CD14-positive monocyte (primary cell): ENCODE measurements around the gene LAMP5. TPM values are rescaled to one million over a fixed set of nuclear protein-coding genes. Genes with fewer than 3 reads are reported as not detected.

Experiments used
- DNase-seq, 3 donors: peaks; one replicate each; pipeline ENCODE4 v3.0.0-alpha.2; 2011 to 2022
- H2AFZ ChIP-seq: 2 replicates; pipeline ENCODE4 v1.6.0; 2012; ENCODE audit warnings: mild to moderate bottlenecking, low read depth, low read length, inconsistent platforms; ENCODE audit not compliant: insufficient read depth, poor library complexity, severe bottlenecking
- H3K27ac ChIP-seq, 2 donors: 1 replicate in 1 of 2; 2 replicates in 1 of 2; pipeline ENCODE4 v1.5.1; 2012 to 2013; ENCODE audit warnings: low read length in 2 of 2, control low read depth in 1 of 2, inconsistent platforms in 1 of 2, low read depth in 1 of 2, mild to moderate bottlenecking in 1 of 2
- H3K27me3 ChIP-seq, 2 donors: one replicate each; pipeline versions ENCODE4 v1.6.0 to v1.6.1; 2011 to 2013; ENCODE audit warnings: low read length in 2 of 2; ENCODE audit not compliant: control insufficient read depth in 2 of 2, insufficient read depth in 2 of 2
- H3K36me3 ChIP-seq, 2 donors: replicated peaks in 1 of 2; 1 replicate in 1 of 2; 2 replicates in 1 of 2; pipeline versions ENCODE4 v1.5.1 to v1.6.1; 2012 to 2013; ENCODE audit warnings: low read length in 2 of 2, control low read depth in 1 of 2, inconsistent platforms in 1 of 2, mild to moderate bottlenecking in 1 of 2; ENCODE audit not compliant: insufficient read depth in 2 of 2, control insufficient read depth in 1 of 2
- H3K4me1 ChIP-seq, 2 donors: 1 replicate in 1 of 2; 2 replicates in 1 of 2; pipeline versions ENCODE4 v1.5.1 to v1.6.1; 2012 to 2013; ENCODE audit warnings: low read length in 2 of 2, control low read depth in 1 of 2, inconsistent platforms in 1 of 2, mild to moderate bottlenecking in 1 of 2, moderate library complexity in 1 of 2; ENCODE audit not compliant: insufficient read depth in 2 of 2, control insufficient read depth in 1 of 2
- H3K4me2 ChIP-seq: replicated peaks from 2 replicates; pipeline ENCODE3; 2012; ENCODE audit warnings: low read length, moderate library complexity, mild to moderate bottlenecking; ENCODE audit not compliant: poor library complexity, severe bottlenecking; ENCODE audit errors: extremely low read depth
- H3K4me3 ChIP-seq, 3 experiments: fragments of 200-600 bp in 1 of 3; sonication (generic) in 1 of 3; replicated peaks in 1 of 3; 1 replicate in 2 of 3; 2 replicates in 1 of 3; pipeline ENCODE4 v1.5.1; 2011 to 2013; ENCODE audit warnings: low read length in 3 of 3, mild to moderate bottlenecking in 3 of 3, control low read depth in 2 of 3, low read depth in 2 of 3, inconsistent platforms in 1 of 3, moderate library complexity in 1 of 3
- H3K79me2 ChIP-seq: 2 replicates; pipeline ENCODE4 v1.6.0; 2012; ENCODE audit warnings: mild to moderate bottlenecking, control low read depth, inconsistent platforms, low read length, moderate library complexity; ENCODE audit not compliant: insufficient read depth
- H3K9ac ChIP-seq: 2 replicates; pipeline ENCODE4 v1.6.0; 2017; ENCODE audit warnings: low read length, mild to moderate bottlenecking; ENCODE audit not compliant: insufficient read depth, poor library complexity, severe bottlenecking
- H3K9me3 ChIP-seq, 2 donors: replicated peaks in 1 of 2; 1 replicate in 1 of 2; 2 replicates in 1 of 2; pipeline versions ENCODE4 v1.5.1 to v1.6.1; 2012 to 2013; ENCODE audit warnings: low read length in 2 of 2, control low read depth in 1 of 2; ENCODE audit not compliant: control insufficient read depth in 1 of 2, insufficient read depth in 1 of 2
- H4K20me1 ChIP-seq: 2 replicates; pipeline ENCODE4 v1.6.0; 2012; ENCODE audit warnings: mild to moderate bottlenecking, low read length, control low read depth, moderate library complexity; ENCODE audit not compliant: insufficient read depth
- H3K27ac Mint-ChIP-seq, 7 donors: one replicate each; pipeline ENCODE4 v1.8.0; 2020; ENCODE audit warnings: mild to moderate bottlenecking in 7 of 7, mixed read lengths in 7 of 7, moderate library complexity in 6 of 7, inconsistent platforms in 2 of 7
- H3K27me3 Mint-ChIP-seq, 3 donors: one replicate each; pipeline ENCODE4 v1.8.0; 2021 to 2022; ENCODE audit warnings: low read depth in 3 of 3, mild to moderate bottlenecking in 3 of 3, mixed read lengths in 3 of 3, moderate library complexity in 3 of 3, inconsistent platforms in 1 of 3
- H3K36me3 Mint-ChIP-seq, 2 donors: one replicate each; pipeline ENCODE4 v1.8.0; 2020; ENCODE audit warnings: mixed read lengths in 2 of 2, inconsistent platforms in 1 of 2, mild to moderate bottlenecking in 1 of 2
- H3K4me1 Mint-ChIP-seq: one replicate; pipeline ENCODE4 v1.8.0; 2020; ENCODE audit warnings: mild to moderate bottlenecking, mixed read lengths
- H3K4me3 Mint-ChIP-seq, 2 donors: one replicate each; pipeline ENCODE4 v1.8.0; 2020; ENCODE audit warnings: mild to moderate bottlenecking in 2 of 2, mixed read lengths in 2 of 2, moderate library complexity in 1 of 2
- H3K9me3 Mint-ChIP-seq, 7 donors: one replicate each; pipeline ENCODE4 v1.8.0; 2020 to 2022; ENCODE audit warnings: mixed read lengths in 7 of 7, mild to moderate bottlenecking in 6 of 7, moderate library complexity in 6 of 7, inconsistent platforms in 2 of 7
- CTCF ChIP-seq: fragments of 200-600 bp; IDR thresholded peaks from one replicate; pipeline ENCODE4 v1.8.0; 2022; ENCODE audit warnings: antibody characterized with exemption, mild to moderate bottlenecking
- WGBS: methylation state at CpG from one replicate; pipeline ENCODE4 v1.1.5; 2013; ENCODE audit warnings: missing lambda C conversion rate; ENCODE audit not compliant: insufficient coverage; 5-methylcytosine and 5-hydroxymethylcytosine counted together
- intact Hi-C, 2 donors: fragments of 100-400 bp; cut with micrococcal nuclease; formaldehyde crosslinking; loops; one replicate each; pipeline versions ENCODE4 v1.15.0 to v1.15.1; 2023
- polyA plus RNA-seq, 3 donors: library from polyadenylated mRNA; depleted of rRNA in 1 of 3; unstranded in 2 of 3; stranded (reverse) in 1 of 3; fragments of 300-500 nt in 2 of 3; fragments of >200 nt in 1 of 3; fragmentation: Illumina TruSeq in 2 of 3; gene quantifications; 1 replicate in 2 of 3; 2 replicates in 1 of 3; pipeline ENCODE4 v1.2.3, GENCODE V29; 2012 to 2021

Gene LAMP5
- polyA plus RNA-seq, 3 donors: 0.92 to 2.6 (median 1.5) TPM

GRCh38 chr20:9478771-9479170, 35.6 kb upstream of the LAMP5 start:
- Histone ChIP-seq H3K4me2 (no peak overlapping the region), H3K4me3 (no peak overlapping the region), H3K27ac (no peak overlapping the region), H3K36me3 (no peaks in the 10 kb centered on the region), H3K9ac (no peak overlapping the region), H4K20me1 (no peaks in the 10 kb centered on the region), H3K9me3 (no peaks in the 10 kb centered on the region), H3K4me1 (peaks cover 26 to 31% of the 10 kb centered on the region in 2 donors), H3K27me3 (no peaks in the 10 kb centered on the region), H3K79me2 (no peaks in the 10 kb centered on the region), H2AFZ (no peak overlapping the region)
- intact Hi-C loops: loop anchor here (10.0 kb wide), 2 partner anchors 46 to 126 kb away; no protein-coding TSS in a partner anchor
- DNase-seq: no peak
- 92% methylated on average over 2 of the region's 4 CpGs for WGBS
- Mint-ChIP-seq H3K4me1 (peaks cover 36% of the 10 kb centered on the region), H3K27ac (no peak overlapping the region), H3K27me3 (peaks cover 0 to 3% (median 1%) of the 10 kb centered on the region in 3 donors), H3K36me3 (no peaks in the 10 kb centered on the region), H3K9me3 (peaks cover 0 to 2% (median 0%) of the 10 kb centered on the region in 7 donors), H3K4me3 (no peak overlapping the region)
- TF ChIP-seq CTCF: no peak

GRCh38 chr20:9480066-9480465, 34.3 kb upstream of the LAMP5 start:
- no peak overlapping the region for H3K9ac ChIP-seq
- intact Hi-C loops: no loop called here
- H3K4me1 Mint-ChIP-seq: peaks cover 37% of the 10 kb centered on the region
- H3K27me3 Mint-ChIP-seq: peaks cover 0 to 3% (median 1%) of the 10 kb centered on the region in 3 donors
- WGBS: 100% methylated on average over 1 of the region's 4 CpGs
- H3K27me3 ChIP-seq: no peaks in the 10 kb centered on the region
- H3K4me2 ChIP-seq: no peak overlapping the region
- no peaks in the 10 kb centered on the region for H3K9me3 ChIP-seq
- no peak overlapping the region for H3K27ac ChIP-seq
- peaks cover 0 to 2% (median 0%) of the 10 kb centered on the region in 7 donors for H3K9me3 Mint-ChIP-seq
- no peaks in the 10 kb centered on the region for H3K36me3 ChIP-seq
- no peaks in the 10 kb centered on the region for H4K20me1 ChIP-seq
- H3K4me3 Mint-ChIP-seq: no peak overlapping the region
- no peaks in the 10 kb centered on the region for H3K79me2 ChIP-seq
- no peak overlapping the region for H3K4me3 ChIP-seq
- H3K27ac Mint-ChIP-seq: no peak overlapping the region
- DNase-seq: no peak
- no peaks in the 10 kb centered on the region for H3K36me3 Mint-ChIP-seq
- no peak for TF ChIP-seq CTCF
- no peak overlapping the region for H2AFZ ChIP-seq
- H3K4me1 ChIP-seq: peaks cover 27 to 33% of the 10 kb centered on the region in 2 donors
